Endometrium (tissue), 2 donors: Measurements from ENCODE around the gene ZNF30.
"Not testable (repeated sequence)": the region's sequence is repeated elsewhere in the genome, so short reads cannot be mapped to it uniquely, and the experiment has no call there.

Source experiments
- FAIRE-seq: peaks from 2 replicates; lab custom pipeline; 2012; peaks lifted over from hg19 to GRCh38; lab: Jason Lieb, UNC
- donor health status: control.
- donor health status: control.

The ZNF30 gene

DNA sequence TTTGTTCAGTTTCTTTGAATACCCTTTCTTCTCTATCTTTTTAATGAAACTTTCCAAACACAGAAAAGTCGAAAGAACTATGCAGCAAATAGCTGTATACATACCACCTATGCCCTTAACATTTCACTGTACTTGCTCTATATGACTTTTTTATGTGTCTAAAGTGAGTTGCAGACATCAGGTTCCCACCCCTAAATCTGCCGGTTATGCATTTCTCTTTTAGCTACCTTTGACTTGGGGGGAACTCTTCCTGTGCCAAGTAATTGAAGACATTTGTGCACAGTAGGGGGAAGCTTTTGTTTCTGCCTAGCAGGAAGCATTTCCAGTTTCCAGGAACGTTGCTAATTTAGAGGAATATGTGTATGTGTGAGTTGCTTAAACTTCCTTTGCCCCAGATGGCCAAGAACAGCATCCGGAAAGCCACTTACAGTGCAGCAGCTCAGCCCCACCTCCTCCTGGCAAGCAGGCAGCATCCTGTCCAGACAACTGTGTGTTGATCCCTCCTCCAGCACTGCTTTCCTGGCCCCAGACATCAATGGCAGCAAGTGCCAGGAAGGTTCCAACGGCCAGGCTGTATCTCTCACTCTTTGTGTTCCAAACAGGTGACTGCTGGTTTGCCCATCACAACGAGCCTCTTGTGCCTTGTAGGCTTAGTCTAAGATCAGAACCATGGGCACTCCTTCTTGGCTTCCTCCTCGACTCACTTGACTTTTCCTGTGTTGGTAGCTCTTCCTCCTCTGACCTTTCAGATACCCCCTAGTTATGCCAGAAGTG lies 58.7 kb downstream of the ZNF30 start:
- no peak for FAIRE-seq

DNA sequence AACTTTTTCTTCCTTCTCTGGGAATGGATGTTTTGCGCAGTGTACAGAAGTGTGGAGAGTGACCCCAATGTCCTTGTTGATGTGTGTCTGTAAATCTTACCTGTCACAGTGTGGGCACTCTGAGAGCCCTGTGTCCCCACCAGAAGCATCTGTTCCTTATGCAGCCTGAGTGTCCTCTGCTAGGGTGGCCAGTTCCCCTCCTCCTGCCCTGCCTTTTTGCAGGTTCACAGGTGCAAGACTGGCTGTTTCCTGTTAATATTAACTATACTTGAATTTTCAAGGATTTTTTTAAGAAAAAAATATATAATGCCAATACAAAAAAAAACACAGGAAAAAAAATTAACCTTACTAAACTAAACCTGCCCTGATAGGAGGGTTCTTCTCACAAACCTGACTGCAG lies 61.4 kb downstream of the ZNF30 start:
- FAIRE-seq = no peak

GRCh38 chr19:34989298-34989697 lies 62.6 kb downstream of the ZNF30 start:
- FAIRE-seq = no peak

DNA sequence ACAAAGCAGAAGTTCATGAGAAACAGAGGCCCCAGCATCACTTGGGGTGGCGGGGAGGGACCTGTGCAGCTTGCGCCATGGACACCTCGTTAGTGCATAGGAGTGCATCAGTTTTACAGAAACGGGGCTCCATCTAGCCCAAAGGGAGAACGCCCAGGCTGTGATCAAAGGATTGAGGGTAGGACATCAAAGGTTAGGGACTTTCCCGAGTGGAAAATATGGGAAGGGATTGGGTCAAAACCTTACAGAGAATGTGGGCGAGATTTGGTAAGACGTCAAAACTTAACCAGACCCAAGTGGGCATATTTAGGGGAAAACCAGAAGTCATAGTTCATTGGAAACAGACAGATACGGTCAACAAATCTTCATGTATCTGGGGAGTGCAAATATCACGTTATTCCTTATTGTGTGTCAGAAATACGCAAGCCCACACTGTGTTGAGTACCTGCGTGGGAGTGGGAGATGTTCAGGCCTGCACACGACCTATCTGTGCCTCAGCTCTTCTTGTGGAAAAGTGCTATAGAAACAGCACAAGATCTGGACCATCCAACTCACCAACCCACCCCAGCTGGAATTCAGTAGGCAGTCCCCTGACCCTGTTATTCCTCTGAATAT lies 64.0 kb downstream of the ZNF30 start:
- no peak for FAIRE-seq

DNA sequence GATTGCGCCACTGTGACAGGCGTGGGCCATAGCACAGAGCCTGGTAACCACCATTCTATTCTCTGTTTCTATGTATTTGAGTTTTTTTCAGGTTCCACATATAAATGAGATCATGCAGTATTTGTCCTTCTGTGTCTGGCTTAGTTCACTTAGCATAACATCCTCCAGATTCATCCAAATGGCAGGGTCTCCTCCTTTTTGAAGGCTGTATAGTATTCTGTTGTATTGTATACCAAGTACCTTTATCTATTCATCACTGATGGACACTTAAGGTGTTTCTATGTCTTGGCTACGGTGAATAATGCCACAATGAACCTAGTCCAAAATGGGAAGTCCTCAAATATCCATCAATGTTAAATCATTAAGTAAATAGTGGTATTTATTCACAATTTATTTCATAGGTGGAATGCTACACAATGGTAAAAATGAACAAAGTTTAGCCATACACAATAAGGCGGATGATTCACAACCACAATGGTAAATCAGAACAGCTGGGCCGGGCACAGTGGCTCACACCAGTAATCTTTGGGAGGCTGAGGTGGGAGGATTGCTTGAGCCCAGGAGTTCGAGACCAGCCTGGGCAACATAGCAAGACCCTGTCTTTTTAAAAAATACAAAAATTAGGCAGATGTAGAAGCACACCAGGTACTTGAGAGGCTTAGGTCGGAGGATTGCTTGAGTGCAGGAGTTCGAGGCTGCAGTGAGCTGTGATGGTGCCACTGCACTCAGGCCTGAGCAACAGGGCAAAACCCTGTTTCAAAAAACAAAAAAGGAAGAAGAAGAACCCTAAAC lies 65.0 kb downstream of the ZNF30 start:
- no peak for FAIRE-seq

DNA sequence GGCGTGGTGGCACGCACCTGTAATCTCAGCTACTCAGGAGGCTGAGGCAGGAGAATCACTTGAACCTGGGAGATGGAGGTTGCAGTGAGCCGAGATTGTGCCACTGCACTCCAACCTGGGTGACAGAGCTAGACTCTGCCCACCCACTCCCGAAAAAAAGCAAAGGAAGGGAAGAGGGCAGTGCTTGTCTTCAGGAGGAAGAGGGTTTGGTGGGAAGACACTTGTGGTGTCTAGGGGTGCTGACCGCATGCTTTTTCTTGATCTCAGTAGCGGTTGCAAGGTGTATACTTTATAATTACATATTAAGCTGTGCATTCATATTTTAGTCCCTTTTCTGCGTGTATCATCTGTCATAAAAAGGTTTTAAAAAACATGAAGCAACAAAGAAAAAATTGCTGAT lies 65.9 kb downstream of the ZNF30 start:
- not testable (repeated sequence) for FAIRE-seq

DNA sequence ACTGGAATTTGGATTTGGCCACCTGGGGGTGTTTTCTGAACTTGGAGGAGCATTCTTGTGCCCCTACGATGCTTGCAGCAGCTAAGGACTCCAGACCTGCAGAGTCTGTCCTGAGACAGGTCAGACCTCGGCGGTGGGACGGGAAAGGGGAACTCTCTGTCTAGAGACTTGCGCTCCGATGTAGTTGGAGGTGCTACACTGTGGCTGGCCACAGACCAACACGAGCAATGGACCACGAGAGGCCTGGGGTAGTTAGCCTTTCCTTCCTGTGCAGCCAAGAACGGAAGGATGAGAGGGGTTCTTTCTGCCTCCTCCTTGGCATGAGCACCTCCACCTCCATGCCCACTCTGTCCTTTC lies 67.6 kb downstream of the ZNF30 start:
- no peak for FAIRE-seq
